ENCODE data around the gene TRAF3. TPM values are rescaled to one million over a fixed set of nuclear protein-coding genes. Genes with fewer than 3 reads are reported as not detected.
"Not testable (repeated sequence)": the region's sequence is repeated elsewhere in the genome, so short reads cannot be mapped to it uniquely, and the experiment has no call there.

TRAF3 gene
- total RNA-seq, 1 donor from 2014 or later = 8.5 TPM

- ATAC-seq (no peak), DNase-seq (ENCODE audit: low spot score) (no peak)
Measured at GRCh38 chr14:102750376-102750775, 26.9 kb upstream of the TRAF3 start.

GRCh38 chr14:102751088-102751487 is 26.2 kb upstream of the TRAF3 start:
- DNase-seq (ENCODE audit: low spot score) = no peak
- ATAC-seq = no peak

GRCh38 chr14:102752239-102752847 is 24.9 kb upstream of the TRAF3 start:
- no peak for DNase-seq (ENCODE audit: low spot score)
- no peak for ATAC-seq

- ATAC-seq = no peak
- no peak for DNase-seq (ENCODE audit: low spot score)
Measured at GRCh38 chr14:102754370-102755262, 22.6 kb upstream of the TRAF3 start.

GRCh38 chr14:102757646-102758045 is 19.6 kb upstream of the TRAF3 start:
- ATAC-seq = no peak

GRCh38 chr14:102758087-102758486 is 19.2 kb upstream of the TRAF3 start:
- ATAC-seq (no peak), DNase-seq (ENCODE audit: low spot score) (no peak)

More at GRCh38 chr14:102757646-102758045, 19.6 kb upstream of the TRAF3 start:
- DNase-seq (ENCODE audit: low spot score) = no peak

GRCh38 chr14:102759456-102760187 is 17.6 kb upstream of the TRAF3 start:
- no peak for ATAC-seq
- DNase-seq (ENCODE audit: low spot score) = no peak

- DNase-seq (ENCODE audit: low spot score) (no peak), ATAC-seq (peak; percentile 17)
Measured at GRCh38 chr14:102760496-102761193, 16.6 kb upstream of the TRAF3 start.

GRCh38 chr14:102761206-102761605 is 16.0 kb upstream of the TRAF3 start:
- DNase-seq (ENCODE audit: low spot score) (no peak), ATAC-seq (no peak)

- DNase-seq (ENCODE audit: low spot score) (no peak), ATAC-seq (no peak)
Measured at GRCh38 chr14:102764220-102764671, 13.0 kb upstream of the TRAF3 start.

GRCh38 chr14:102765770-102766169 is 11.5 kb upstream of the TRAF3 start:
- ATAC-seq; DNase-seq (ENCODE audit: low spot score): not testable (repeated sequence)

GRCh38 chr14:102768223-102769048 is 8.8 kb upstream of the TRAF3 start:
- DNase-seq (ENCODE audit: low spot score) = no peak
- ATAC-seq = peak; percentile 49

- DNase-seq (ENCODE audit: low spot score) = no peak
- no peak for ATAC-seq
Measured at GRCh38 chr14:102769049-102769327, 8.3 kb upstream of the TRAF3 start.

- DNase-seq (ENCODE audit: low spot score) = no peak
Measured at GRCh38 chr14:102770147-102771123, 6.8 kb upstream of the TRAF3 start.

GRCh38 chr14:102771144-102771543 is 6.1 kb upstream of the TRAF3 start:
- DNase-seq (ENCODE audit: low spot score) (no peak), ATAC-seq (no peak)

More at GRCh38 chr14:102770147-102771123, 6.8 kb upstream of the TRAF3 start:
- ATAC-seq = no peak

- no peak for DNase-seq (ENCODE audit: low spot score)
- no peak for ATAC-seq
Measured at GRCh38 chr14:102772781-102773570, 4.3 kb upstream of the TRAF3 start.

- ATAC-seq (peak; percentile 72), DNase-seq (ENCODE audit: low spot score) (no peak)
Measured at GRCh38 chr14:102774391-102775153, 2.7 kb upstream of the TRAF3 start.

Data from left lobe of liver (tissue), 2 donors.